Mesenchymal stem cell (in vitro differentiated cells and primary cell): Measurements from ENCODE around the gene PLXNB1.

Experiments
- DNase-seq: peaks from one replicate; pipeline ENCODE4 v3.0.0-alpha.2; 2013
- H2AFZ ChIP-seq: one replicate; pipeline ENCODE4 v1.6.1; 2013; ENCODE audit warnings: low read depth, mild to moderate bottlenecking, control low read depth, inconsistent platforms, low read length, moderate library complexity
- H2AK5ac ChIP-seq: 2 replicates; pipeline ENCODE4 v1.6.1; 2013; ENCODE audit warnings: low read length, moderate library complexity, mild to moderate bottlenecking, inconsistent platforms; ENCODE audit not compliant: severe bottlenecking
- H2BK120ac ChIP-seq: one replicate; pipeline ENCODE4 v1.6.1; 2013; ENCODE audit warnings: low read depth, mild to moderate bottlenecking, inconsistent platforms, low read length, moderate library complexity
- H2BK12ac ChIP-seq, 2 experiments: one replicate each; pipeline ENCODE4 v1.6.1; 2013; ENCODE audit warnings: inconsistent platforms in 2 of 2, low read length in 2 of 2, mild to moderate bottlenecking in 2 of 2, moderate library complexity in 2 of 2, control low read depth in 1 of 2
- H2BK15ac ChIP-seq: one replicate; pipeline ENCODE4 v1.6.1; 2013; ENCODE audit warnings: mild to moderate bottlenecking, low read depth, inconsistent platforms; ENCODE audit not compliant: poor library complexity, severe bottlenecking
- H2BK5ac ChIP-seq: 2 replicates; pipeline ENCODE4 v1.6.1; 2013; ENCODE audit warnings: low read depth, mild to moderate bottlenecking, low read length, control low read depth, inconsistent platforms; ENCODE audit not compliant: poor library complexity, severe bottlenecking
- H3K14ac ChIP-seq, 2 experiments: one replicate each; pipeline ENCODE4 v1.6.1; 2013; ENCODE audit warnings: inconsistent platforms in 2 of 2, low read length in 2 of 2, control low read depth in 1 of 2, mild to moderate bottlenecking in 1 of 2, moderate library complexity in 1 of 2
- H3K18ac ChIP-seq, 2 experiments: one replicate each; pipeline ENCODE4 v1.6.1; 2013; ENCODE audit warnings: inconsistent platforms in 2 of 2, low read length in 2 of 2, control low read depth in 1 of 2, low read depth in 1 of 2, mild to moderate bottlenecking in 1 of 2
- H3K23ac ChIP-seq, 2 experiments: one replicate each; pipeline ENCODE4 v1.6.1; 2013; ENCODE audit warnings: inconsistent platforms in 2 of 2, low read length in 2 of 2, mild to moderate bottlenecking in 2 of 2, moderate library complexity in 2 of 2, control low read depth in 1 of 2
- H3K27ac ChIP-seq: 2 replicates; pipeline ENCODE4 v1.5.1; 2013; ENCODE audit warnings: mild to moderate bottlenecking, moderate library complexity, low read length, control low read depth, inconsistent platforms; ENCODE audit not compliant: poor library complexity, severe bottlenecking
- H3K27me3 ChIP-seq, 2 experiments: 2 replicates each; pipeline versions ENCODE4 v1.6.1 to v1.7.0; 2013; ENCODE audit warnings: low read length in 2 of 2, mild to moderate bottlenecking in 2 of 2, moderate library complexity in 2 of 2, control low read depth in 1 of 2, inconsistent platforms in 1 of 2; ENCODE audit not compliant: control insufficient read depth in 1 of 2, insufficient read depth in 1 of 2
- H3K36me3 ChIP-seq, 2 experiments: 2 replicates each; pipeline versions ENCODE4 v1.6.1 to v1.7.0; 2013; ENCODE audit warnings: low read length in 2 of 2, control low read depth in 1 of 2, inconsistent platforms in 1 of 2, low read depth in 1 of 2, mild to moderate bottlenecking in 1 of 2; ENCODE audit not compliant: insufficient read depth in 2 of 2, control insufficient read depth in 1 of 2
- H3K4ac ChIP-seq, 2 experiments: one replicate each; pipeline ENCODE4 v1.6.1; 2013; ENCODE audit warnings: inconsistent platforms in 2 of 2, low read length in 2 of 2, mild to moderate bottlenecking in 2 of 2, moderate library complexity in 2 of 2, control low read depth in 1 of 2, low read depth in 1 of 2
- H3K4me1 ChIP-seq: 2 replicates; pipeline ENCODE4 v1.6.1; 2013; ENCODE audit warnings: low read depth, low read length, control low read depth; ENCODE audit not compliant: control insufficient read depth, insufficient read depth
- H3K4me2 ChIP-seq: 2 replicates; pipeline ENCODE4 v1.6.1; 2013; ENCODE audit warnings: low read length, mild to moderate bottlenecking, inconsistent platforms; ENCODE audit not compliant: poor library complexity, severe bottlenecking
- H3K4me3 ChIP-seq, 2 experiments: 2 replicates each; pipeline versions ENCODE4 v1.5.1 to v1.7.0; 2013; ENCODE audit warnings: low read length in 2 of 2, mild to moderate bottlenecking in 2 of 2, control low read depth in 1 of 2, low read depth in 1 of 2; ENCODE audit not compliant: insufficient read depth in 1 of 2
- H3K79me1 ChIP-seq: replicated peaks from 2 replicates; pipeline ENCODE4 v1.6.1; 2013; ENCODE audit warnings: mild to moderate bottlenecking, control low read depth, low read length, inconsistent platforms; ENCODE audit not compliant: poor library complexity, severe bottlenecking
- H3K9ac ChIP-seq: 2 replicates; pipeline ENCODE4 v1.7.0; 2013; ENCODE audit warnings: mild to moderate bottlenecking, low read length, moderate library complexity
- H3K9me3 ChIP-seq: 2 replicates; pipeline ENCODE4 v1.7.0; 2013; ENCODE audit warnings: mild to moderate bottlenecking, low read length; ENCODE audit not compliant: control insufficient read depth
- H4K8ac ChIP-seq: one replicate; pipeline ENCODE4 v1.6.1; 2013; ENCODE audit warnings: inconsistent platforms, mild to moderate bottlenecking, low read length, moderate library complexity
- H4K91ac ChIP-seq: one replicate; pipeline ENCODE4 v1.6.1; 2013; ENCODE audit warnings: mild to moderate bottlenecking, low read length, inconsistent platforms
- WGBS: methylation state at CpG from one replicate; pipeline ENCODE4 v1.1.7; 2013; ENCODE audit warnings: mixed read lengths; 5-methylcytosine and 5-hydroxymethylcytosine counted together

PLXNB1 gene

DNA sequence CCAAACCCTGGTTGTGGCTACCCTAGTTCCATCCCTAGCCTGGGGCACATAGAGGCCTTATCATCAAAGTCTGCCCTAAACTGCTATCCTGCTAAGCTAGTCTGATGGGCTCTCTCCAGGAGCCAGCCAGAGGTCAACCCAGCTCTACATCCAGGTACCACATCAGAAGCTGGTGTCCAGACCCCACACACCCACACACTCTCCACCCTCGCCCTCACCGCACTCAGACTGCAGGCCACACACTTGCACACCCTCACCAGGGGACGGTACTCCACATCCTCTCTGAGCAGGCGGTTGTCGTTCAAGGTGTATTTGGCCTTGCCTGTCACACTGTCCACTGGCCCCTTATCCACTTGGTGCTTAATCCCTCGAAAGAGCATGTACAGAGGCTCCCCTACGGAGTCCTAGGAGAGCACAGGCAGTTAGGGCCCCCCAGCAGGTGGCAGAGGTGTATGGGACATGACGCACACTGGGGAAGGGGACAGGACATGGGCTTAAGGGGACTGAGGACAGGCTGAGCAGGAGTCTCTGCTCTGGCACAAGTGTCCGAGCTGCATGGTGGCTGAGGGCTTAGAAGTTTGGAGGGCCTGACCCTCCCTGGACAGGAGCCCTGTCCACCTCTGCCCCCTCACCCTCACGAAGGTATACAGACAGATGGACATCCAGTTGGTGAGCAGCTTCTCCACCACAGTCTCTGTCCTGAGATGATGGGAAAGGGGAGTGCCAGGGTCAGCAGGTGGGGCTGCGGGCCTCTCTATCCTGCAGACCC is 18.1 kb downstream of the PLXNB1 start:
- Histone ChIP-seq H4K91ac (no peak overlapping the region), H3K4me2 (no peak overlapping the region), H3K4me3 (no peak overlapping the region), H3K27me3 (no peaks in the 10 kb centered on the region), H2AFZ (no peak overlapping the region), H3K79me1 (no peaks in the 10 kb centered on the region), H2BK15ac (no peak overlapping the region), H2BK120ac (no peak overlapping the region), H3K27ac (no peak overlapping the region), H3K4ac (no peak overlapping the region), H2BK12ac (no peak overlapping the region), H3K18ac (no peak overlapping the region), H3K9ac (no peak overlapping the region), H3K36me3 (peaks cover 90 to 96% of the 10 kb centered on the region in 2 experiments), H2BK5ac (no peak overlapping the region), H4K8ac (no peak overlapping the region), H2AK5ac (no peak overlapping the region), H3K23ac (no peak overlapping the region), H3K14ac (no peak overlapping the region), H3K9me3 (no peaks in the 10 kb centered on the region), H3K4me1 (no peaks in the 10 kb centered on the region)
- DNase-seq: no peak
- 96% methylated on average over 10 of the region's 11 CpGs for WGBS

DNA sequence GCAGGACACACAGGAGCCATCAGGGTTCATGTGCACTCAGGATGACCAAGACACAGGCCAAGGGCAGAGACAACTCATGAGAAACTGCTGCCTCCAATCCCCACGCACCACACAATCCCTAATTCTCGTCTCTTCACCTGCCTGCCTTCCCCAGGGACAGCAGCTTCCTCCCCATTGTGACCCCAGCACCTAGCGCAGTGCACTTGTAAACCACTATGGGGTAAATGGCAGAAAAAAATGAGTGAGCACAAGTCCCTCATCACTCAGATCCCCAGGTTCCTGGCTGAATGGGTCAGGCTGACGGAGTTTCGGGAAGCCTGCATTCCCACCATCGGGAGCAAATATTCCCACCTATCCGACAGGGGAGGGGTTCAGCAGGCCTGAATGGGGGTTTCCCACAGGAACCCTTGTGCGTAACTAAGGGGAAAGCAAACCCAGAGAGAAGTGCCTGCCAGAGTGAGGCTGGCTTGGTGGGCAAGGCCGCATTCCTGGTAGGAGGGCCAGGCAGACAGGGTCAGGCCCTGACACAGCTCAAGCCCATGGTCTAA is 18.8 kb downstream of the PLXNB1 start:
- no peak overlapping the region for H3K18ac ChIP-seq
- no peak overlapping the region for H3K14ac ChIP-seq
- no peak overlapping the region for H3K9ac ChIP-seq
- no peaks in the 10 kb centered on the region for H3K79me1 ChIP-seq
- no peak overlapping the region for H4K91ac ChIP-seq
- H2BK5ac ChIP-seq: no peak overlapping the region
- no peak overlapping the region for H2AFZ ChIP-seq
- no peak overlapping the region for H2BK120ac ChIP-seq
- no peak for DNase-seq
- H3K23ac ChIP-seq: no peak overlapping the region
- no peak overlapping the region for H2AK5ac ChIP-seq
- H3K27ac ChIP-seq: no peak overlapping the region
- H2BK12ac ChIP-seq: no peak overlapping the region
- H4K8ac ChIP-seq: no peak overlapping the region
- H3K36me3 ChIP-seq: peaks cover 90 to 99% of the 10 kb centered on the region in 2 experiments
- H3K4ac ChIP-seq: no peak overlapping the region
- no peaks in the 10 kb centered on the region for H3K9me3 ChIP-seq
- no peak overlapping the region for H2BK15ac ChIP-seq
- H3K4me3 ChIP-seq: no peak overlapping the region
- H3K27me3 ChIP-seq: no peaks in the 10 kb centered on the region
- WGBS: 96% methylated on average over 9 of the region's 9 CpGs
- no peak overlapping the region for H3K4me2 ChIP-seq
- H3K4me1 ChIP-seq: no peaks in the 10 kb centered on the region

DNA sequence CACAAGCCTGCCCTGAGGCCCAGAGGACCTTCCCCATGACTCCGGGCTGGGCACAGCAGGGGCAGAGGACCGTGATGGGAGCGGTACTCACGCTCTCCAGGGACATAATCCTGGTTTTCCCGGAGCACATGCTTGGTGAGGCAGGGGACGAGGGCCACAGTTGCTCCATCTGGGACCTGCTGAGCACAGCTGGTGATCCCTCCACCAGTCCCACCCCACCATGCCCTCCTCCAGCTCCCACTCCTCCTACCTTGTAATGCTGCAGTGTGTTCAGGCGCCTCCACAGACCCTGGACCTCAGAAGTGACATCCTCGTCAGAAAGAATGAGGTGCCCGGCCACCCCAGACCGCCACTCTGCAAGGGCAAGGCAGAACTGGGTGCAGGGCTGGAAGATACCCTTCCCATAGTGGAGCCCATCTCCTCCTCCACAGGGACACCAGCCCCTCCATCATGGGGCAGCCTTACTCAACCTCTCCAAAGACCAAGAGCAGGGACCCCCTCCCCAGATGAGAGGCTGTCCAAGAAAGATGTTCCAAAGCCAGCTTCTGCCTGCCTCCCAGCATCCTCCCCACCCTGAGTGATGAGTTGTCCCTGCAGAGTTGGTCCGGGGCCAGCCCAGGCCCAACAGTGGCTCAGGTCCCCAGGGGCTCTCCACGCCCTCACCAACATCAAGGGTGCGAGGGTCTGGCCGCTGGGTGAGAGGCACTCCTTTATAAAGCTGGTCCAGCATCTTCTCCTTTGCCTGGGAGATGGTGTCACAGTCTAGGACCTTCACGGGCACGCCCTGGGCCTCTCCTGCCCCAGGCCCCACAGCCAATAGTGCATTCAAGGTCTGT is 19.5 kb downstream of the PLXNB1 start:
- no peak overlapping the region for H3K23ac ChIP-seq
- H3K36me3 ChIP-seq: peaks cover 90 to 99% of the 10 kb centered on the region in 2 experiments
- DNase-seq: no peak
- no peak overlapping the region for H2BK120ac ChIP-seq
- no peak overlapping the region for H2AK5ac ChIP-seq
- no peak overlapping the region for H2BK5ac ChIP-seq
- H2BK12ac ChIP-seq: no peak overlapping the region
- no peaks in the 10 kb centered on the region for H3K27me3 ChIP-seq
- H3K79me1 ChIP-seq: no peaks in the 10 kb centered on the region
- H2BK15ac ChIP-seq: no peak overlapping the region
- no peak overlapping the region for H3K18ac ChIP-seq
- 97% methylated on average over 16 of the region's 16 CpGs for WGBS
- no peak overlapping the region for H3K14ac ChIP-seq
- no peak overlapping the region for H4K8ac ChIP-seq
- H3K9me3 ChIP-seq: no peaks in the 10 kb centered on the region
- H3K4me3 ChIP-seq: no peak overlapping the region
- H2AFZ ChIP-seq: no peak overlapping the region
- no peak overlapping the region for H3K4me2 ChIP-seq
- no peak overlapping the region for H4K91ac ChIP-seq
- H3K9ac ChIP-seq: no peak overlapping the region
- no peak overlapping the region for H3K27ac ChIP-seq
- H3K4ac ChIP-seq: no peak overlapping the region
- H3K4me1 ChIP-seq: no peaks in the 10 kb centered on the region
